GOT3 (cell line): ENCODE data around the gene HAPLN2.
"Not testable (repeated sequence)": the region's sequence is repeated elsewhere in the genome, so short reads cannot be mapped to it uniquely, and the experiment has no call there.

ENCODE experiments used
- DNase-seq: peaks from one replicate; lab custom pipeline; 2025; ENCODE audit warnings: mixed read lengths; lab: John Stamatoyannopoulos, UW

HAPLN2 gene

GRCh38 chr1:156618853-156619581 is at the start of gene HAPLN2:
HAPLN2 (plus strand) TSS chr1:156619415; CDS start chr1:156623491, 4,076 bp downstream.
- no peak for DNase-seq

GRCh38 chr1:156571261-156571852 is 47.9 kb upstream of the HAPLN2 start:
- DNase-seq, result no peak

GRCh38 chr1:156571919-156572662 is 47.1 kb upstream of the HAPLN2 start, which contains the start of gene IQGAP3:
IQGAP3 (minus strand) TSS chr1:156572565; CDS start chr1:156572529, 36 bp downstream.
- DNase-seq, result peak; percentile 55

GRCh38 chr1:156572663-156573018 is 46.6 kb upstream of the HAPLN2 start:
- DNase-seq, result no peak

- DNase-seq, result no peak
Observed at GRCh38 chr1:156574039-156574633, 45.1 kb upstream of the HAPLN2 start.

GRCh38 chr1:156577550-156577949 is 41.7 kb upstream of the HAPLN2 start:
- DNase-seq, result no peak

GRCh38 chr1:156578055-156578454 is 41.2 kb upstream of the HAPLN2 start:
- no peak for DNase-seq

GRCh38 chr1:156579472-156579871 is 39.7 kb upstream of the HAPLN2 start, which contains the start of gene TTC24:
TTC24 (plus strand) TSS chr1:156579723; CDS start chr1:156581365, 1,642 bp downstream.
- DNase-seq, result no peak

- no peak for DNase-seq
Observed at GRCh38 chr1:156581661-156582387, 37.4 kb upstream of the HAPLN2 start.

GRCh38 chr1:156582388-156583017 is 36.7 kb upstream of the HAPLN2 start:
- DNase-seq, result no peak

- DNase-seq, result no peak
Observed at GRCh38 chr1:156583821-156584622, 35.2 kb upstream of the HAPLN2 start.

GRCh38 chr1:156584813-156585212 is 34.4 kb upstream of the HAPLN2 start:
- no peak for DNase-seq

GRCh38 chr1:156586323-156586722 is 32.9 kb upstream of the HAPLN2 start:
- DNase-seq, result no peak

GRCh38 chr1:156586892-156587477 is 32.2 kb upstream of the HAPLN2 start:
- no peak for DNase-seq

GRCh38 chr1:156587927-156588326 is 31.3 kb upstream of the HAPLN2 start:
- not testable (repeated sequence) for DNase-seq

GRCh38 chr1:156589546-156589945 is 29.7 kb upstream of the HAPLN2 start:
- DNase-seq, result no peak

- no peak for DNase-seq
Observed at GRCh38 chr1:156590326-156591180, 28.7 kb upstream of the HAPLN2 start.

GRCh38 chr1:156591181-156591431 is 28.1 kb upstream of the HAPLN2 start:
- no peak for DNase-seq

GRCh38 chr1:156591432-156592157 is 27.6 kb upstream of the HAPLN2 start, which contains the start of gene NAXE:
NAXE (plus strand) TSS chr1:156591776; CDS start chr1:156591805, 29 bp downstream.
- no peak for DNase-seq
